SJCRH30 (cell line): ENCODE data around the gene CLEC4G. TPM values are rescaled to one million over a fixed set of nuclear protein-coding genes. Genes with fewer than 3 reads are reported as not detected.
"Not testable (repeated sequence)": the region's sequence is repeated elsewhere in the genome, so short reads cannot be mapped to it uniquely, and the experiment has no call there.

Experiments used
- DNase-seq, 2 experiments: peaks; one replicate each; pipeline ENCODE4 v3.0.0-alpha.2; 2015 to 2020
- H3K27ac ChIP-seq: fragments of 250-450 bp; sonication (Bioruptor Pico); 2 replicates; pipeline ENCODE4 v1.5.1; 2020; ENCODE audit warnings: mild to moderate bottlenecking, moderate library complexity
- H3K27me3 ChIP-seq: fragments of 250-450 bp; sonication (Bioruptor Pico); 2 replicates; pipeline ENCODE4 v1.5.1; 2020; ENCODE audit warnings: mild to moderate bottlenecking, moderate library complexity
- H3K36me3 ChIP-seq: fragments of 250-450 bp; sonication (Bioruptor Pico); 2 replicates; pipeline ENCODE4 v1.5.1; 2020; ENCODE audit warnings: mild to moderate bottlenecking, moderate library complexity
- H3K4me1 ChIP-seq: fragments of 250-450 bp; sonication (Bioruptor Pico); 2 replicates; pipeline ENCODE4 v1.5.1; 2020; ENCODE audit warnings: mild to moderate bottlenecking, moderate library complexity
- H3K4me3 ChIP-seq: fragments of 250-450 bp; sonication (Bioruptor Pico); 2 replicates; pipeline ENCODE4 v1.5.1; 2020; ENCODE audit warnings: mild to moderate bottlenecking, moderate library complexity
- H3K9me3 ChIP-seq: fragments of 250-450 bp; sonication (Bioruptor Pico); replicated peaks from 2 replicates; pipeline ENCODE4 v1.5.1; 2020; ENCODE audit warnings: mild to moderate bottlenecking, moderate library complexity
- total RNA-seq: library from RNA; depleted of rRNA; stranded (reverse); fragments of >200 nt; shearing (Covaris generic); gene quantifications from 2 replicates; pipeline ENCODE4 v1.2.3, GENCODE V29; 2014; rRNA removed

The CLEC4G gene
- not detected in 2 replicates for total RNA-seq

- no peak within 1 kb of the TSS for H3K4me3 ChIP-seq
- H3K27me3 ChIP-seq = no peaks in the 10 kb centered on the region
These were observed at the start of gene CLEC4G for GRCh38 chr19:7732045-7732444. Gene CLEC4G, minus strand, starts transcription at chr19:7732110. Its CDS starts 8 bp downstream, at chr19:7732102.

GRCh38 chr19:7781157-7781556 is 49.2 kb upstream of the CLEC4G start:
- Histone ChIP-seq H3K36me3 (no peaks in the 10 kb centered on the region), H3K4me3 (no peak overlapping the region), H3K9me3 (no peaks in the 10 kb centered on the region), H3K27ac (no peak overlapping the region), H3K4me1 (no peaks in the 10 kb centered on the region), H3K27me3 (no peaks in the 10 kb centered on the region; the same call in 1 of the 2 replicates)
- DNase-seq = no peak

More at GRCh38 chr19:7732045-7732444, at the start of gene CLEC4G:
- DNase-seq = no peak
- Histone ChIP-seq H3K27ac (no peak within 1 kb of the TSS), H3K4me1 (no peaks in the 10 kb centered on the region), H3K9me3 (no peaks in the 10 kb centered on the region), H3K36me3 (no peaks in the 10 kb centered on the region)

- DNase-seq = no peak
- no peaks in the 10 kb centered on the region for H3K4me1 ChIP-seq
- no peaks in the 10 kb centered on the region; the same call in 1 of the 2 replicates for H3K27me3 ChIP-seq
- no peak overlapping the region for H3K27ac ChIP-seq
- H3K9me3 ChIP-seq = no peaks in the 10 kb centered on the region
- no peaks in the 10 kb centered on the region for H3K36me3 ChIP-seq
- no peak overlapping the region for H3K4me3 ChIP-seq
These were observed 47.9 kb upstream of the CLEC4G start for GRCh38 chr19:7779631-7780486.

GRCh38 chr19:7778081-7778480 is 46.2 kb upstream of the CLEC4G start:
- H3K9me3 ChIP-seq = no peaks in the 10 kb centered on the region
- H3K4me3 ChIP-seq = no peak overlapping the region
- no peaks in the 10 kb centered on the region for H3K4me1 ChIP-seq
- no peak for DNase-seq
- no peak overlapping the region for H3K27ac ChIP-seq
- H3K27me3 ChIP-seq = no peaks in the 10 kb centered on the region; the same call in 1 of the 2 replicates
- H3K36me3 ChIP-seq = no peaks in the 10 kb centered on the region

GRCh38 chr19:7775761-7776160 is 43.9 kb upstream of the CLEC4G start:
- H3K4me1 ChIP-seq = no peaks in the 10 kb centered on the region
- no peaks in the 10 kb centered on the region for H3K9me3 ChIP-seq
- no peaks in the 10 kb centered on the region for H3K36me3 ChIP-seq
- H3K27me3 ChIP-seq = no peaks in the 10 kb centered on the region
- no peak overlapping the region for H3K27ac ChIP-seq
- no peak for DNase-seq
- H3K4me3 ChIP-seq = no peak overlapping the region

GRCh38 chr19:7773841-7774240 is 41.9 kb upstream of the CLEC4G start:
- DNase-seq = no peak
- H3K4me1 ChIP-seq = no peaks in the 10 kb centered on the region
- H3K27me3 ChIP-seq = no peaks in the 10 kb centered on the region
- no peaks in the 10 kb centered on the region for H3K36me3 ChIP-seq
- no peaks in the 10 kb centered on the region for H3K9me3 ChIP-seq
- H3K27ac ChIP-seq = no peak overlapping the region
- H3K4me3 ChIP-seq = no peak overlapping the region

- DNase-seq = peak in 1 of 2 experiments; percentile 6
- Histone ChIP-seq H3K36me3 (no peaks in the 10 kb centered on the region), H3K9me3 (no peaks in the 10 kb centered on the region), H3K27ac (no peak overlapping the region), H3K27me3 (no peaks in the 10 kb centered on the region), H3K4me3 (no peak overlapping the region), H3K4me1 (no peaks in the 10 kb centered on the region)
These were observed 40.9 kb upstream of the CLEC4G start for GRCh38 chr19:7772752-7773291.

- Histone ChIP-seq H3K9me3 (no peaks in the 10 kb centered on the region), H3K27ac (no peak overlapping the region), H3K36me3 (no peaks in the 10 kb centered on the region), H3K4me3 (no peak overlapping the region), H3K4me1 (no peaks in the 10 kb centered on the region), H3K27me3 (no peaks in the 10 kb centered on the region)
- DNase-seq = no peak
These were observed 39.2 kb upstream of the CLEC4G start for GRCh38 chr19:7771072-7771471.

GRCh38 chr19:7769171-7769570 is 37.3 kb upstream of the CLEC4G start:
- Histone ChIP-seq H3K4me1 (no peaks in the 10 kb centered on the region), H3K9me3 (no peaks in the 10 kb centered on the region), H3K4me3 (no peak overlapping the region), H3K27ac (no peak overlapping the region), H3K36me3 (no peaks in the 10 kb centered on the region), H3K27me3 (no peaks in the 10 kb centered on the region)
- no peak for DNase-seq

- H3K4me1 ChIP-seq = no peaks in the 10 kb centered on the region
- no peaks in the 10 kb centered on the region for H3K9me3 ChIP-seq
- H3K4me3 ChIP-seq = no peak overlapping the region
- H3K36me3 ChIP-seq = no peaks in the 10 kb centered on the region
- H3K27me3 ChIP-seq = no peaks in the 10 kb centered on the region
- no peak for DNase-seq
- no peak overlapping the region for H3K27ac ChIP-seq
These were observed 35.6 kb upstream of the CLEC4G start for GRCh38 chr19:7767487-7767886.

- H3K4me1 ChIP-seq = no peaks in the 10 kb centered on the region
- no peaks in the 10 kb centered on the region for H3K36me3 ChIP-seq
- H3K27me3 ChIP-seq = no peaks in the 10 kb centered on the region
- H3K27ac ChIP-seq = no peak overlapping the region
- H3K9me3 ChIP-seq = no peaks in the 10 kb centered on the region
- no peak overlapping the region for H3K4me3 ChIP-seq
- DNase-seq = no peak
These were observed 34.6 kb upstream of the CLEC4G start for GRCh38 chr19:7766535-7766934.

GRCh38 chr19:7765043-7765442 is 33.1 kb upstream of the CLEC4G start:
- H3K4me3 ChIP-seq, H3K4me1 ChIP-seq, H3K9me3 ChIP-seq, H3K27ac ChIP-seq, H3K36me3 ChIP-seq, DNase-seq, H3K27me3 ChIP-seq: not testable (repeated sequence)

GRCh38 chr19:7764157-7764556 is 32.2 kb upstream of the CLEC4G start:
- H3K27ac ChIP-seq, H3K27me3 ChIP-seq, H3K36me3 ChIP-seq, DNase-seq, H3K9me3 ChIP-seq, H3K4me1 ChIP-seq, H3K4me3 ChIP-seq: not testable (repeated sequence)

- Histone ChIP-seq H3K4me1 (no peaks in the 10 kb centered on the region), H3K9me3 (no peaks in the 10 kb centered on the region), H3K27ac (no peak overlapping the region), H3K4me3 (no peak overlapping the region), H3K36me3 (no peaks in the 10 kb centered on the region), H3K27me3 (no peaks in the 10 kb centered on the region)
- DNase-seq = no peak
These were observed 31.8 kb upstream of the CLEC4G start for GRCh38 chr19:7763696-7764095.

- no peaks in the 10 kb centered on the region for H3K27me3 ChIP-seq
- H3K4me3 ChIP-seq = no peak within 1 kb of the TSS
These were observed 30.9 kb upstream of the CLEC4G start, which contains the start of gene CLEC4M for GRCh38 chr19:7762719-7763293. Gene CLEC4M, plus strand, starts transcription at chr19:7763243. Its CDS starts 24 bp downstream, at chr19:7763267.

More at GRCh38 chr19:7762719-7763293, 30.9 kb upstream of the CLEC4G start, which contains the start of gene CLEC4M:
- H3K27ac ChIP-seq = no peak within 1 kb of the TSS
- no peak for DNase-seq
- H3K36me3 ChIP-seq = no peaks in the 10 kb centered on the region
- H3K9me3 ChIP-seq = no peaks in the 10 kb centered on the region
- no peaks in the 10 kb centered on the region for H3K4me1 ChIP-seq
